Breast epithelium (tissue), 4 donors: ENCODE data around the gene MYLK. TPM values are rescaled to one million over a fixed set of nuclear protein-coding genes. Genes with fewer than 3 reads are reported as not detected.

Experiments
- DNase-seq, 2 donors: peaks; one replicate each; pipeline ENCODE4 v3.0.0-alpha.2; 2019; ENCODE audit warnings: low spot score in 2 of 2
- H3K27ac ChIP-seq, 2 donors: fragments of 200-600 bp; sonication (generic) in 1 of 2; one replicate each; pipeline ENCODE4 v1.5.1; 2016 to 2019; ENCODE audit warnings: mild to moderate bottlenecking in 1 of 2
- H3K27me3 ChIP-seq, 2 donors: fragments of 200-600 bp; sonication (generic) in 1 of 2; one replicate each; pipeline versions ENCODE4 v1.5.1 to v1.6.0; 2017 to 2019; ENCODE audit warnings: control low read depth in 1 of 2, mild to moderate bottlenecking in 1 of 2
- H3K36me3 ChIP-seq: fragments of 200-600 bp; one replicate; pipeline ENCODE4 v1.5.1; 2019
- H3K4me1 ChIP-seq, 2 donors: fragments of 200-600 bp; sonication (generic); one replicate each; pipeline ENCODE4 v1.5.1; 2016 to 2019; ENCODE audit warnings: control low read depth in 1 of 2
- H3K4me3 ChIP-seq, 3 donors: fragments of 200-600 bp; sonication (generic); 1 replicate in 2 of 3; 2 replicates in 1 of 3; pipeline ENCODE4 v1.5.1; 2016 to 2019; ENCODE audit warnings: mild to moderate bottlenecking in 3 of 3, moderate library complexity in 2 of 3
- H3K9me3 ChIP-seq, 2 donors: fragments of 200-600 bp; sonication (generic) in 1 of 2; one replicate each; pipeline ENCODE4 v1.5.1; 2016 to 2019; ENCODE audit warnings: control low read depth in 1 of 2
- CTCF ChIP-seq, 3 donors: fragments of 450-650 bp; IDR thresholded peaks; one replicate each; pipeline ENCODE4 v1.5.1; 2016 to 2017; ENCODE audit warnings: antibody characterized with exemption in 3 of 3, mild to moderate bottlenecking in 3 of 3, moderate library complexity in 3 of 3
- POLR2A ChIP-seq: fragments of 450-650 bp; IDR thresholded peaks from one replicate; pipeline ENCODE4 v1.6.1; 2016; ENCODE audit warnings: antibody characterized with exemption, mild to moderate bottlenecking, moderate library complexity
- POLR2AphosphoS5 ChIP-seq, 3 donors: sonication (generic); formaldehyde crosslinking; IDR thresholded peaks; one replicate each; pipeline ENCODE4 v1.6.1; 2017; ENCODE audit warnings: antibody characterized with exemption in 3 of 3
- intact Hi-C: fragments of 100-400 bp; cut with DNase I; formaldehyde crosslinking; loops from one replicate; pipeline ENCODE4 v1.15.1; 2023; ENCODE audit warnings: low total_unique reads
- total RNA-seq, 3 donors: library from RNA; depleted of rRNA; stranded (reverse); fragments of >200 nt; gene quantifications; one replicate each; pipeline ENCODE4 v1.1.0, GENCODE V29; 2016

The MYLK gene
- total RNA-seq, 3 donors from 2014 or later, result 87.2 to 188 (median 181) TPM

GRCh38 chr3:123628996-123629746 is 255.0 kb downstream of the MYLK start:
- no peak for DNase-seq
- H3K9me3 ChIP-seq, result no peaks in the 10 kb centered on the region
- no peaks in the 10 kb centered on the region for H3K27me3 ChIP-seq
- no peak overlapping the region for H3K4me3 ChIP-seq
- no peaks in the 10 kb centered on the region for H3K36me3 ChIP-seq
- intact Hi-C loops, result no loop called here
- H3K4me1 ChIP-seq, result no peaks in the 10 kb centered on the region
- no peak for TF ChIP-seq CTCF (IDR thresholded peaks at IDR 0.05)
- no peak for TF ChIP-seq POLR2AphosphoS5 (IDR thresholded peaks at IDR 0.05)
- TF ChIP-seq POLR2A, result no peak
- H3K27ac ChIP-seq, result no peak overlapping the region

GRCh38 chr3:123627673-123628670 is 256.2 kb downstream of the MYLK start:
- Histone ChIP-seq H3K4me1 (no peaks in the 10 kb centered on the region), H3K4me3 (no peak overlapping the region), H3K36me3 (no peaks in the 10 kb centered on the region), H3K9me3 (no peaks in the 10 kb centered on the region), H3K27ac (peak overlapping the region; percentile 32 to 33), H3K27me3 (no peaks in the 10 kb centered on the region)
- intact Hi-C loops, result no loop called here
- no peak for TF ChIP-seq POLR2AphosphoS5 (IDR thresholded peaks at IDR 0.05)
- no peak for TF ChIP-seq CTCF (IDR thresholded peaks at IDR 0.05)
- no peak for TF ChIP-seq POLR2A
- no peak for DNase-seq

- H3K27me3 ChIP-seq, result no peaks in the 10 kb centered on the region
- DNase-seq, result no peak
- TF ChIP-seq POLR2AphosphoS5 (IDR thresholded peaks at IDR 0.05) (no peak), CTCF (IDR thresholded peaks at IDR 0.05) (no peak), POLR2A (no peak)
- peaks cover 0 to 2% of the 10 kb centered on the region in 2 donors for H3K4me1 ChIP-seq
- no peaks in the 10 kb centered on the region for H3K36me3 ChIP-seq
- H3K27ac ChIP-seq, result no peak overlapping the region
- intact Hi-C loops, result no loop called here
- H3K4me3 ChIP-seq, result no peak overlapping the region
- H3K9me3 ChIP-seq, result no peaks in the 10 kb centered on the region
Measured at GRCh38 chr3:123626881-123627280, 257.3 kb downstream of the MYLK start.

- no peaks in the 10 kb centered on the region for H3K36me3 ChIP-seq
- H3K4me3 ChIP-seq, result no peak overlapping the region
- TF ChIP-seq CTCF (IDR thresholded peaks at IDR 0.05) (no peak), POLR2A (no peak), POLR2AphosphoS5 (IDR thresholded peaks at IDR 0.05) (no peak)
- peak overlapping the region in 1 of 2 donors; percentile 48 for H3K27ac ChIP-seq
- no peak for DNase-seq
- no peaks in the 10 kb centered on the region for H3K27me3 ChIP-seq
- intact Hi-C loops, result no loop called here
- no peaks in the 10 kb centered on the region for H3K9me3 ChIP-seq
- peaks cover 0 to 8% of the 10 kb centered on the region in 2 donors for H3K4me1 ChIP-seq
Measured at GRCh38 chr3:123624302-123624701, 259.8 kb downstream of the MYLK start.
